ENCODE data around the gene BTNL9.

- TF ChIP-seq POLR2AphosphoS5 (IDR thresholded peaks at IDR 0.05; ENCODE audit: low read depth, low read length) (no peak), TAF1 (IDR thresholded peaks at IDR 0.05; ENCODE audit: borderline replicate concordance, insufficient read depth, low read length) (no peak), REST (IDR thresholded peaks at IDR 0.05; ENCODE audit: insufficient read depth in 1 of 2, low read depth in 2 of 2, low read length in 2 of 2) (no peak), SIN3A (IDR thresholded peaks at IDR 0.05; ENCODE audit: borderline replicate concordance, insufficient read depth, low read length) (no peak), FOXP2 (optimal IDR thresholded peaks at IDR 0.05; ENCODE audit: borderline replicate concordance, extremely low read depth, extremely low read length, insufficient read depth) (no peak)
Observed at GRCh38 chr5:181058321-181058720, 18.3 kb downstream of the BTNL9 start.
